Peyer's patch (tissue), 4 donors: Measurements from ENCODE around the gene OLIG3. TPM values are rescaled to one million over a fixed set of nuclear protein-coding genes. Genes with fewer than 3 reads are reported as not detected.

Experiments used
- DNase-seq, 3 donors: peaks; one replicate each; pipeline ENCODE4 v3.0.0-alpha.2; 2017 to 2019
- H3K27ac ChIP-seq, 4 donors: fragments of 200-600 bp; sonication (generic); one replicate each; pipeline ENCODE4 v1.5.1; 2016 to 2019
- H3K27me3 ChIP-seq, 2 donors: fragments of 200-600 bp; sonication (generic); one replicate each; pipeline ENCODE4 v1.5.1; 2019
- H3K36me3 ChIP-seq, 3 donors: fragments of 200-600 bp; sonication (generic); one replicate each; pipeline ENCODE4 v1.5.1; 2016 to 2019
- H3K4me1 ChIP-seq, 4 donors: fragments of 200-600 bp; sonication (generic); one replicate each; pipeline ENCODE4 v1.5.1; 2016 to 2019
- H3K4me3 ChIP-seq, 4 donors: fragments of 200-600 bp; sonication (generic); 1 replicate in 3 of 4; 2 replicates in 1 of 4; pipeline ENCODE4 v1.5.1; 2016 to 2019; ENCODE audit warnings: mild to moderate bottlenecking in 1 of 4
- H3K9me3 ChIP-seq, 4 donors: fragments of 200-600 bp; sonication (generic); one replicate each; pipeline ENCODE4 v1.5.1; 2016 to 2019; ENCODE audit warnings: mild to moderate bottlenecking in 1 of 4
- POLR2A ChIP-seq, 2 donors: fragments of 450-650 bp; IDR thresholded peaks; one replicate each; pipeline ENCODE4 v1.5.1; 2017; ENCODE audit warnings: antibody characterized with exemption in 2 of 2, mild to moderate bottlenecking in 2 of 2, moderate library complexity in 2 of 2
- total RNA-seq, 4 donors: library from RNA; depleted of rRNA; stranded (reverse); fragments of >200 nt; gene quantifications; one replicate each; pipeline ENCODE4 v1.1.0, GENCODE V29; 2016
- TF ChIP-seq, protein P1 (sequence below), 6 experiments: fragments of 450-650 bp in 4 of 6; fragments of 200-600 bp in 2 of 6; sonication (generic) in 1 of 6; IDR thresholded peaks; one replicate each; pipeline ENCODE4 v1.5.1; 2017 to 2019; ENCODE audit warnings: antibody characterized with exemption in 6 of 6, mild to moderate bottlenecking in 3 of 6, moderate library complexity in 1 of 6

OLIG3 gene
- total RNA-seq, 4 donors from 2014 or later: not detected

DNA sequence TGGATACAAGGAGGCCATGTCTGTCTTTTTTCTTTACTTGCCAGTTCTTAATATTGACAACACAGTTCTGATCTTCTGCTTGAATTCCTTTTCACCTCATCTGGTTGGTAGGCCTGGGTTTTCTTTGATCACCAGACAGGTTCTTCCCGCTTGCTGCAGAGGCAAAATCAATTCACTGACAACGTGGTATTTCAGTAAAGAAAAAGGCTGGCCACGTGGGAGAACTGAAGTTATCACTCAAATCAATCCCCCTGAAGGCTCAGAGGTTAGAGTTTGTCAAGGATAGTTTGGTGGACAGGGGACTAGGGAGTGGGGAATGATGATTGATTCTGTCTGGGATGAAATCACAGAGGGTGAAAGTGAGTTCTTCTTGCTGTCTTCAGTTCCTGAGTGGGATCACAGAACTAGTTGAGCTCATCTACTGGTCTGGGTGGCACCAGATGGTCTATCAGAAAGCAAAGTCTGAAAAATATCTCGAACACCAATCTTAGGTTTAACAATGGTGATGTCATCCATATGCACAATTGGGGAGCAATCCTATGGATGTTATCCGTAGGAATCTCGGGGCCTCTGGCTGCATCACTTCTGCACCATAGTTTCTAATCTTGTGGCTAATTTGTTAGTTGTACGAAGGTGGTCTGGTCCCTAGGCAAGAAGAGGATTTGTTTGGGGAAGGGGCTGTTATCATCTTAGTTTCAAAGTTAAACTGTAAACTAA is 37.3 kb upstream of the OLIG3 start:
- no peaks in the 10 kb centered on the region for H3K36me3 ChIP-seq
- no peak overlapping the region for H3K27ac ChIP-seq
- TF ChIP-seq, protein P1, sequence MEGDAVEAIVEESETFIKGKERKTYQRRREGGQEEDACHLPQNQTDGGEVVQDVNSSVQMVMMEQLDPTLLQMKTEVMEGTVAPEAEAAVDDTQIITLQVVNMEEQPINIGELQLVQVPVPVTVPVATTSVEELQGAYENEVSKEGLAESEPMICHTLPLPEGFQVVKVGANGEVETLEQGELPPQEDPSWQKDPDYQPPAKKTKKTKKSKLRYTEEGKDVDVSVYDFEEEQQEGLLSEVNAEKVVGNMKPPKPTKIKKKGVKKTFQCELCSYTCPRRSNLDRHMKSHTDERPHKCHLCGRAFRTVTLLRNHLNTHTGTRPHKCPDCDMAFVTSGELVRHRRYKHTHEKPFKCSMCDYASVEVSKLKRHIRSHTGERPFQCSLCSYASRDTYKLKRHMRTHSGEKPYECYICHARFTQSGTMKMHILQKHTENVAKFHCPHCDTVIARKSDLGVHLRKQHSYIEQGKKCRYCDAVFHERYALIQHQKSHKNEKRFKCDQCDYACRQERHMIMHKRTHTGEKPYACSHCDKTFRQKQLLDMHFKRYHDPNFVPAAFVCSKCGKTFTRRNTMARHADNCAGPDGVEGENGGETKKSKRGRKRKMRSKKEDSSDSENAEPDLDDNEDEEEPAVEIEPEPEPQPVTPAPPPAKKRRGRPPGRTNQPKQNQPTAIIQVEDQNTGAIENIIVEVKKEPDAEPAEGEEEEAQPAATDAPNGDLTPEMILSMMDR (IDR thresholded peaks at IDR 0.05): no peak
- TF ChIP-seq POLR2A (IDR thresholded peaks at IDR 0.05): no peak
- no peak overlapping the region for H3K4me3 ChIP-seq
- DNase-seq: no peak
- H3K27me3 ChIP-seq: no peaks in the 10 kb centered on the region
- no peaks in the 10 kb centered on the region for H3K4me1 ChIP-seq
- no peaks in the 10 kb centered on the region for H3K9me3 ChIP-seq

DNA sequence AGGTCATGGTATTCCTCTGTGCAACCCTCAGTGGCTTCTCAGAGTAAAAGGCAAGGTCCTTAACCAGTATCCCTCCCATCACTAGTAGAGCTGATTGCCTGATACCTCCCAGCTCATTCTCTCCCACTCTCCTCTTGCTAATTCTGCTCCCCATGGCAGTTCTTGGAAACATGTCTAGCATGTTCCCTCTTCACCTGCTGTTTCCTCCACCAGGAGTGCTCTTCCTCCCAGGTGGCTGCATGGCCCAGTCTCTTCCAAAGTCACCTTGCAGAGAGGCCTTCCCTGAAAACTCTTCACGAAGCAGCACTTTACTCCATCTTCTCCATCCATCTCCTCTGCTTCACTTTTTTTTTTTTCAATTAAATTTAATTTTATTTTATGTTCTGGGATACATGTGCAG is 36.2 kb upstream of the OLIG3 start:
- H3K9me3 ChIP-seq: no peaks in the 10 kb centered on the region
- H3K27ac ChIP-seq: no peak overlapping the region
- no peak for TF ChIP-seq POLR2A (IDR thresholded peaks at IDR 0.05)
- TF ChIP-seq, protein P1 (IDR thresholded peaks at IDR 0.05): no peak
- H3K4me3 ChIP-seq: no peak overlapping the region
- H3K4me1 ChIP-seq: no peaks in the 10 kb centered on the region
- no peaks in the 10 kb centered on the region for H3K27me3 ChIP-seq
- DNase-seq: no peak
- no peaks in the 10 kb centered on the region for H3K36me3 ChIP-seq

DNA sequence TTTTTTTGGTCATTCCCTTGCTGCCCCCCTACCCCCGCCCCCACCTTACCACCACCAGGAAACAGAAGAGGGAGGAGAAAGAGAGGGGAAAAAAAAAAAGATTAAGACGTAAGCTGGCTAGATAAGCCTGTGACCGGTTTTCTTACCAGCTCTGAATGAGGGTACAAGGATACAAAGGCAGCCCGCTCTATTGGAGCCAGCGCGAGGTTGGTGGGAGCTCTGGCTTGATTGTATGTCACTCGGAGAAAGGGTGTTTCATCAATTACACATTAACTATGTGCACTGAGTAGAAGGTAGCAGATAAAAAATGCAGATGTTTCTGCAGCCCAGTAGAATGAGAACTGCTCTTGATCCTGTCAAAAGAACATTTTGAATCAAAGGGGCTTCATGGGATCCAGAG is 28.6 kb upstream of the OLIG3 start:
- no peak for DNase-seq
- H3K4me1 ChIP-seq: no peaks in the 10 kb centered on the region

DNA sequence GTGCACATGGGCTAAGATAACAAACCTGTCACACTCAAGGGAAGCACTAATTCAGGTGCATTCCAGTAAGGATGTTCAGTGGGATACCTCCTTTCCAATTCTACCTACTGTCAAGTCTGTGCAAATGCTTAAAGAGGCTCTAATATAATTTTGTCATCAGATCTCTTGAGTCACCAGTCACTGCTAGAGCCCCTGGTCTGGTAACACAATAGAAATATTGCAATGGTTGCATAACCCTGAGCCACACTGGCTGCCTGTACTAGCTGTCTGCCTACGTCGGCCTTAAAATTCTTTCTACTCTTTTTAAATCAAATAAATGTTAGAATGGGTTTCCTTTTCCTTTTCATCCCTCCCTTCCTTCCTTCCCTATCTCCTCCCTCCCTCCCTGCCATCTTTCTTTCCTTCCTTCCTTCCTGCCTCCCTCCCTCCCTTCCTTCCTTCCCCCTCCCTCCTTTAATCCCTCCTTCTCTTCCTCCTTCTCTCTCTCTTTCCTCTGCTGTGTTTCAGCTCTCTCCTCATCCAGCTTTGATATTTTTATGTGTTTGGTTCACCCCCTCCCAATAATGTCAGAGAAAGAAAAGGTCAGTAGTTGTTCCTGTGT is 28.1 kb upstream of the OLIG3 start:
- TF ChIP-seq, protein P1 (IDR thresholded peaks at IDR 0.05): no peak
- TF ChIP-seq POLR2A (IDR thresholded peaks at IDR 0.05): no peak
- no peaks in the 10 kb centered on the region for H3K9me3 ChIP-seq
- no peaks in the 10 kb centered on the region for H3K27me3 ChIP-seq
- DNase-seq: no peak
- H3K36me3 ChIP-seq: no peaks in the 10 kb centered on the region
- no peak overlapping the region for H3K27ac ChIP-seq
- no peaks in the 10 kb centered on the region for H3K4me1 ChIP-seq
- no peak overlapping the region for H3K4me3 ChIP-seq

More for the DNA sequence above, 28.6 kb upstream of the OLIG3 start:
- Histone ChIP-seq H3K27me3 (no peaks in the 10 kb centered on the region), H3K4me3 (no peak overlapping the region), H3K36me3 (no peaks in the 10 kb centered on the region), H3K9me3 (no peaks in the 10 kb centered on the region), H3K27ac (no peak overlapping the region)
- TF ChIP-seq POLR2A (IDR thresholded peaks at IDR 0.05): no peak
- TF ChIP-seq, protein P1 (IDR thresholded peaks at IDR 0.05): no peak

DNA sequence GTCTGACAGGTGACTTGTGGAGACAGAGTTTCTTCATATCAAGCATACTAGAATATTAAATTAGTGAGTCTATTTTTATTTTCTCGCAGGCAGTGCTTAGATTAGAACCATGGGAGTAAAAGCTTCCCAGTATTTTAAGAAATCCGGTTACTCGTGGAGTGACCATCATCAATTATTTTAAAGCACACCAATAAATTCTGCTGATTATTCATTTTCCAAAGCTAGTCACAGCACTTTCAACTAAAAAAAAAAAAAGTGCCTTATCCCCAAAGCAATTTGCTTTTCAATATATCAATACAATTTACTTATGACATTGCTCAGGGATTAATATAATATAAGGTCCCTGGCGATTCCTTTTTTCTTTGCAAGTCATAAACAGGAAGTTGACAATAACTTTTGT is 26.3 kb upstream of the OLIG3 start:
- H3K36me3 ChIP-seq: no peaks in the 10 kb centered on the region
- H3K27ac ChIP-seq: no peak overlapping the region
- no peak for DNase-seq
- no peaks in the 10 kb centered on the region for H3K9me3 ChIP-seq
- no peaks in the 10 kb centered on the region for H3K27me3 ChIP-seq
- no peaks in the 10 kb centered on the region for H3K4me1 ChIP-seq
- H3K4me3 ChIP-seq: no peak overlapping the region
- TF ChIP-seq POLR2A (IDR thresholded peaks at IDR 0.05): no peak
- TF ChIP-seq, protein P1 (IDR thresholded peaks at IDR 0.05): no peak
